ENCODE data around the gene TAGLN3.
A peak's percentile ranks its signal among the peaks of the same experiment; 100 is the strongest.

Gene TAGLN3

DNA sequence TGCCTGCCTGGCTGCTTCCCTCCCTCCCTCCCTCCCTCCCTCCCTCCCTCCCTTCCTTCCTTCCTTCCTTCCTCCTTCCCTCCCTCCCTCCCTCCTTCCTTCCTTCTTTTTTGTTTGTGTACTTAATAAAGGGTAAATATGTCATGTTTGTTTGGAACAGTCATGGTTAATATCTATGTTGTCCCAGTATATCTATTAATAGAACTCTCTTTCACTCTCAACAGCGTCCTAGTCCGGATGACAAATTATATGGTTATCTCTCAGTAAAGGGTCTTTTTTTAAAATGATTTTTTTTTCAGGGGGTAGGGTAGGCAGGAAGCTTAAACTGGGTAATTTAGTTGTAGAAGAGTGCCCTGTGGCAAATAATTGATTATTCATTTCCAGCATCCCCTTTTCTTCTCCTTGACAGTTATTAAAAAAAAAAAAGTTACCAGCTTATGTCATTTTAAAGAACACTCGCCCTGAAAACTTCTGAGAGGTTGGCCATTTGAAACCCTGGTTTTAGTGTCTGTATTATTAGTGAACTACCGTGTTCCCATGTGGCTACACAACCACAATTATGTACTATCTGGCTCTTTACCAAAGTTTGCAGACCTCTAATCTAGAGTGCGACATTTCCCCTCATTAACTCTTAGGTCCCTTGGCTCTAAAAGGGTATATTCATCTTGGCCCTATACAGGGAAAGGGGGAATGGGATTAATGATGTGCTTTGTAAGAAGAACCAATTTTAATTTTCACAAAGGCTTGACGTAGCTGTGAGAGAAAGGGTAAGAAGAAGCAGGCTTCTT, 13.7 kb downstream of the TAGLN3 start:
- Histone ChIP-seq H3K36me3 (peaks cover 26% of the 10 kb centered on the region), H3K4me3 (ENCODE audit: low read depth, low read length) (no peak overlapping the region), H3K27ac (no peak overlapping the region), H3K27me3 (ENCODE audit: insufficient read depth, low read depth, severe bottlenecking) (no peaks in the 10 kb centered on the region), H3K9me3 (ENCODE audit: severe bottlenecking) (no peaks in the 10 kb centered on the region)
- no peak for DNase-seq
- no peak for TF ChIP-seq CTCF (IDR thresholded peaks at IDR 0.05; ENCODE audit: low read depth, low read length)

GRCh38 chr3:112013058-112013783, 14.5 kb downstream of the TAGLN3 start:
- peak overlapping the region; percentile 10; the same call in 1 of the 2 replicates for H3K27ac ChIP-seq
- H3K9me3 ChIP-seq (ENCODE audit: severe bottlenecking): no peaks in the 10 kb centered on the region
- H3K36me3 ChIP-seq: peaks cover 18% of the 10 kb centered on the region
- peak; percentile 74 for DNase-seq
- peak; percentile 65 for TF ChIP-seq CTCF (IDR thresholded peaks at IDR 0.05; ENCODE audit: low read depth, low read length)
- H3K4me3 ChIP-seq (ENCODE audit: low read depth, low read length): no peak overlapping the region
- no peaks in the 10 kb centered on the region for H3K27me3 ChIP-seq (ENCODE audit: insufficient read depth, low read depth, severe bottlenecking)

- DNase-seq: no peak
Measured at GRCh38 chr3:112013784-112014143, 15.0 kb downstream of the TAGLN3 start.

DNA sequence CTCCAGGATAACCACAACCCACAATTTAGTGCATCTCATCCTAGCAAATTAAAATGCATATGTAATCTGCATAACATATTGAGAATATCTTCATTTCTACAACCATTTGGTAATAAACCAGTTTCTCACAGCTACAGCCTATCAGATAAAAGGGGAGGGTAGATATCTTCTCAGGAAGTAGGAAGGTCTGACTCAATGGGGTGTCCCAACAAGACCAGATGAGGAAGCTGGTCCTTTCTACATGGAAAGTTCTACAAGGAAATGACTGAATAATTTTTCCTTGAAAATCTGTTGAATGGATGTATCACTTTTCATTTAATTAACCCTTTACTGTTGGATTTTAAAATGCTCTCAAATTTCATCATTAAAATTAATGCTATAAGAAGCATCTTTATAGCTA, 18.4 kb downstream of the TAGLN3 start:
- DNase-seq: no peak
- Histone ChIP-seq H3K27ac (no peak overlapping the region), H3K4me3 (ENCODE audit: low read depth, low read length) (no peak overlapping the region), H3K36me3 (peaks cover 4% of the 10 kb centered on the region; the same call in 1 of the 2 replicates), H3K27me3 (ENCODE audit: insufficient read depth, low read depth, severe bottlenecking) (no peaks in the 10 kb centered on the region), H3K9me3 (ENCODE audit: severe bottlenecking) (peaks cover 2% of the 10 kb centered on the region)
- no peak for TF ChIP-seq CTCF (IDR thresholded peaks at IDR 0.05; ENCODE audit: low read depth, low read length)

More at GRCh38 chr3:112013784-112014143, 15.0 kb downstream of the TAGLN3 start:
- Histone ChIP-seq H3K4me3 (ENCODE audit: low read depth, low read length) (no peak overlapping the region), H3K36me3 (peaks cover 14% of the 10 kb centered on the region), H3K9me3 (ENCODE audit: severe bottlenecking) (no peaks in the 10 kb centered on the region), H3K27me3 (ENCODE audit: insufficient read depth, low read depth, severe bottlenecking) (no peaks in the 10 kb centered on the region), H3K27ac (no peak overlapping the region)
- TF ChIP-seq CTCF (IDR thresholded peaks at IDR 0.05; ENCODE audit: low read depth, low read length): no peak

DNA sequence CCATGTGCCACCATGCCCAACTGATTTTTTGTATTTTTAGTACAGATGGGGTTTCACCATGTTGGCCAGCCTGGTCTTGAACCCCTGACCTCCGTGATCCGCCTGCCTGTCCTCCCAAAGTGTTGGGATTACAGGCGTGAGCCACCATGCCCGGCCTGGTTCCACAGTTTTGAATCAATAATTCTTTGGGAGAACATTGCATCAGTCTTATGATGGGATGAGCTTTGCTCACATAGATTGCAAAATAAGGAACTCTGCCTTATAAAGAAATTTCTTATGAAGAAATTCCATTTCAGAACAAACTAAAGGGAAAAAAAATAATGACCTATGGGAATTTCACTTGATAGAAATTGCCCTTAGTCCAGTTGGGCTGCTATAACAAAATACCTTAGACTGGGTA, 20.0 kb downstream of the TAGLN3 start:
- DNase-seq: no peak
- Histone ChIP-seq H3K27ac (no peak overlapping the region), H3K4me3 (ENCODE audit: low read depth, low read length) (no peak overlapping the region), H3K9me3 (ENCODE audit: severe bottlenecking) (peaks cover 3% of the 10 kb centered on the region), H3K27me3 (ENCODE audit: insufficient read depth, low read depth, severe bottlenecking) (no peaks in the 10 kb centered on the region), H3K36me3 (no peaks in the 10 kb centered on the region)
- TF ChIP-seq CTCF (IDR thresholded peaks at IDR 0.05; ENCODE audit: low read depth, low read length): no peak

Data from WERI-Rb-1 (cell line).